NCI-H526 treated with DMSO at 0.1 percent for 48 hours (cell line): Measurements from ENCODE around the gene TOX3.
A peak's percentile ranks its signal among the peaks of the same experiment; 100 is the strongest.

ENCODE experiments used
- DNase-seq: peaks from one replicate; lab custom pipeline; 2025; lab: John Stamatoyannopoulos, UW

The TOX3 gene

GRCh38 chr16:52547004-52547833 is at the start of gene TOX3:
TOX3 (minus strand) TSS chr16:52547143; CDS start chr16:52546723, 420 bp downstream.
- DNase-seq = peak; percentile 17

GRCh38 chr16:52592778-52593177 is 45.8 kb upstream of the TOX3 start:
- no peak for DNase-seq

- DNase-seq = no peak
Observed at GRCh38 chr16:52591934-52592592, 45.1 kb upstream of the TOX3 start.

GRCh38 chr16:52591471-52591870 is 44.5 kb upstream of the TOX3 start:
- no peak for DNase-seq

GRCh38 chr16:52586159-52586558 is 39.2 kb upstream of the TOX3 start:
- DNase-seq = no peak

GRCh38 chr16:52584354-52585320 is 37.7 kb upstream of the TOX3 start:
- no peak for DNase-seq

- DNase-seq = no peak
Observed at GRCh38 chr16:52581530-52581929, 34.6 kb upstream of the TOX3 start.

GRCh38 chr16:52580488-52580887 is 33.5 kb upstream of the TOX3 start:
- no peak for DNase-seq

- DNase-seq = no peak
Observed at GRCh38 chr16:52578829-52579498, 32.0 kb upstream of the TOX3 start.

GRCh38 chr16:52578007-52578828 is 31.3 kb upstream of the TOX3 start:
- no peak for DNase-seq

GRCh38 chr16:52577130-52577706 is 30.3 kb upstream of the TOX3 start:
- DNase-seq = no peak

GRCh38 chr16:52573365-52574299 is 26.7 kb upstream of the TOX3 start:
- no peak for DNase-seq

GRCh38 chr16:52572656-52573055 is 25.7 kb upstream of the TOX3 start:
- no peak for DNase-seq

- DNase-seq = no peak
Observed at GRCh38 chr16:52570495-52571091, 23.6 kb upstream of the TOX3 start.

GRCh38 chr16:52569701-52570100 is 22.8 kb upstream of the TOX3 start:
- DNase-seq = no peak

- no peak for DNase-seq
Observed at GRCh38 chr16:52568983-52569690, 22.2 kb upstream of the TOX3 start.

GRCh38 chr16:52568495-52568894 is 21.6 kb upstream of the TOX3 start:
- DNase-seq = no peak

GRCh38 chr16:52567193-52567592 is 20.2 kb upstream of the TOX3 start:
- DNase-seq = no peak
